BE2C (cell line): ENCODE results near the gene DCAF17.

ENCODE experiments used
- DNase-seq: peaks from one replicate; pipeline ENCODE4 v3.0.0-alpha.2; 2020
- H3K27me3 ChIP-seq: fragments of 250-450 bp; sonication (Bioruptor Pico); 2 replicates; pipeline ENCODE4 v1.5.1; 2020; ENCODE audit warnings: mild to moderate bottlenecking
- H3K36me3 ChIP-seq: fragments of 250-450 bp; sonication (Bioruptor Pico); 2 replicates; pipeline ENCODE4 v1.5.1; 2020; ENCODE audit warnings: mild to moderate bottlenecking
- H3K4me1 ChIP-seq: fragments of 250-450 bp; sonication (Bioruptor Pico); 2 replicates; pipeline ENCODE4 v1.5.1; 2020
- H3K4me3 ChIP-seq: 2 replicates; pipeline ENCODE4 v1.5.1; 2011; ENCODE audit warnings: low read depth, low read length
- H3K9me3 ChIP-seq: fragments of 250-450 bp; sonication (Bioruptor Pico); 2 replicates; pipeline ENCODE4 v1.5.1; 2020
- CTCF ChIP-seq: IDR thresholded peaks from 2 replicates; pipeline ENCODE4 v1.5.1; 2012; ENCODE audit warnings: mild to moderate bottlenecking, low read depth, low read length

DCAF17 gene

GRCh38 chr2:171460537-171460936 lies 26.5 kb downstream of the DCAF17 start:
- Histone ChIP-seq H3K9me3 (no peaks in the 10 kb centered on the region), H3K4me1 (no peaks in the 10 kb centered on the region), H3K4me3 (no peak overlapping the region), H3K36me3 (no peaks in the 10 kb centered on the region), H3K27me3 (no peaks in the 10 kb centered on the region)
- TF ChIP-seq CTCF = no peak
- DNase-seq = no peak

- Histone ChIP-seq H3K4me1 (no peaks in the 10 kb centered on the region), H3K4me3 (no peak overlapping the region), H3K27me3 (no peaks in the 10 kb centered on the region), H3K9me3 (no peaks in the 10 kb centered on the region), H3K36me3 (no peaks in the 10 kb centered on the region)
- DNase-seq = no peak
- TF ChIP-seq CTCF = no peak
Measured at GRCh38 chr2:171469176-171469575, 35.1 kb downstream of the DCAF17 start.

- DNase-seq = no peak
- no peak for TF ChIP-seq CTCF
- H3K36me3 ChIP-seq = no peaks in the 10 kb centered on the region
- H3K4me1 ChIP-seq = no peaks in the 10 kb centered on the region
- no peaks in the 10 kb centered on the region for H3K27me3 ChIP-seq
- no peaks in the 10 kb centered on the region for H3K9me3 ChIP-seq
- H3K4me3 ChIP-seq = no peak overlapping the region
Measured at GRCh38 chr2:171470129-171470528, 36.1 kb downstream of the DCAF17 start.

GRCh38 chr2:171475979-171476378 lies 42.0 kb downstream of the DCAF17 start:
- no peaks in the 10 kb centered on the region for H3K9me3 ChIP-seq
- no peaks in the 10 kb centered on the region for H3K4me1 ChIP-seq
- H3K36me3 ChIP-seq = no peaks in the 10 kb centered on the region
- no peak for TF ChIP-seq CTCF
- no peak overlapping the region for H3K4me3 ChIP-seq
- no peak for DNase-seq
- H3K27me3 ChIP-seq = no peaks in the 10 kb centered on the region

GRCh38 chr2:171478345-171478744 lies 44.3 kb downstream of the DCAF17 start:
- no peaks in the 10 kb centered on the region for H3K4me1 ChIP-seq
- H3K27me3 ChIP-seq = no peaks in the 10 kb centered on the region
- H3K36me3 ChIP-seq = no peaks in the 10 kb centered on the region
- TF ChIP-seq CTCF = no peak
- H3K4me3 ChIP-seq = no peak overlapping the region
- H3K9me3 ChIP-seq = no peaks in the 10 kb centered on the region
- DNase-seq = no peak

GRCh38 chr2:171479154-171479814 lies 45.3 kb downstream of the DCAF17 start:
- no peak for DNase-seq
- Histone ChIP-seq H3K4me1 (no peaks in the 10 kb centered on the region), H3K36me3 (no peaks in the 10 kb centered on the region), H3K9me3 (no peaks in the 10 kb centered on the region), H3K27me3 (no peaks in the 10 kb centered on the region), H3K4me3 (no peak overlapping the region)
- no peak for TF ChIP-seq CTCF
